Measurements from ENCODE around the gene TPD52L1.
A peak's percentile ranks its signal among the peaks of the same experiment; 100 is the strongest.

TPD52L1 gene

DNA sequence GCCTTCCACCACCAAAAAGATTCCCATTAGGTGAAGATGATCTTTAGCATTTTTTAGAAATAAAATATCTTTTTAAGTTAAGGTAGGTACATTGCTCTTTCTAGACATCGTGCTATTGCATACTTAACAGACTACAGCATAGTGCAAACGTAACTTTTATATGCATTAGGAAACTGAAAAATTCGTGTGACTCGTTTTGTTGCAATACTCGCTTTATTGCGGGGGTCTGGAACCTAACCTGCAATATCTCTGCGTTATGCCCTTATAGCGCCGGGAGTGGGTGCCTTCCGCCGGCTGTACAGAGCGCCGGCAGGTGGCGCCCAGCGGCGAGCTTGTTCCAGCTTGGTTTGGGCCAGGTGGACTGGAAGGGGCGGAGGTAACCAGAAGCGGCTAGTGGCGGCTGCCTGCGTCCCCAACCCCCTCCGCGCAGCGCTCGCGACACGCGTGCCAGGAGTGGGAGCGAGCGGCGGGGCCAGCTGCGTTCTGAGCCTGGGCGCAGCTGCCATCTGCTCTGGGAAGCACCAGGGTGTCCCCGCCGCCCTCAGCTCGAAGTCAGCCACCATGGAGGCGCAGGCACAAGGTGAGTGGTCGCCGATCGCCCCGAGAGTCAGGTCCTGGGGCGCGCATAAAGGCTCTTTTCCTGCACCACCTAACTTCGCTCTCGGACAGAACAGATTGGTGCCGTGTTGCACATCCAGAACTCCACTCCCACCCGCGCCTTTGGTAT is at the start of gene TPD52L1:
TSS of gene TPD52L1 (plus strand) at position 383 of the 727 bp plus-strand sequence. CDS start at position 562, 179 bp downstream.
- H3K4me3 ChIP-seq (ENCODE audit: low read depth, low read length): peak within 1 kb of the TSS; percentile 77
- peaks cover 41% of the 10 kb centered on the region for H3K27me3 ChIP-seq (ENCODE audit: control insufficient read depth, insufficient read depth, low read length)
- no peaks in the 10 kb centered on the region for H3K36me3 ChIP-seq (ENCODE audit: control insufficient read depth, insufficient read depth, low read length)
- H3K4me1 ChIP-seq (ENCODE audit: control insufficient read depth, insufficient read depth, low read length): peaks cover 2% of the 10 kb centered on the region
- H3K27ac ChIP-seq (ENCODE audit: low read depth, low read length): no peak within 1 kb of the TSS
- H3K9me3 ChIP-seq (ENCODE audit: control insufficient read depth, insufficient read depth, low read depth, low read length): no peaks in the 10 kb centered on the region
- H3K9ac ChIP-seq (ENCODE audit: low read length): peak within 1 kb of the TSS; percentile 58

DNA sequence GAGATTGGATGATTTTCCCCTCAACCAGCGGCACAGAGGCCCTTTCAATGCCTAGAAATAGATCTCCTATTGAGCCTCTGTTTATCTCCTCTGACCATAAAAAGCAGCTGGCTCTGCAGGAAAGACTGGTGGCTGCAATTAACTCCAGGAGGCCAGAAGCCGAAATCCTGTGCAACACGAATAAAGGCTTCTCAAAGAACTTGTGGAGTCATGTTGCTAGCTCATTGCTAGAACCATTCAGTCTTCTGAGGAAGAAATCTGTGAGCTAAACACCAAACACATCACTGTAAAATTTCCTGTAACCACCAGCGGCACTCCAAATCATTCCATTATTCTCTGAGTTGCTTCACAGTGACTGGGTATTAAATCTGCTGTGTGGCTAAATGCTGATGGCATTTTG is 49.1 kb upstream of the TPD52L1 start:
- no peak overlapping the region for H3K9ac ChIP-seq (ENCODE audit: low read length)
- H3K36me3 ChIP-seq (ENCODE audit: control insufficient read depth, insufficient read depth, low read length): no peaks in the 10 kb centered on the region
- H3K4me1 ChIP-seq (ENCODE audit: control insufficient read depth, insufficient read depth, low read length): peaks cover 7% of the 10 kb centered on the region
- H3K27ac ChIP-seq (ENCODE audit: low read depth, low read length): no peak overlapping the region
- H3K4me3 ChIP-seq (ENCODE audit: low read depth, low read length): no peak overlapping the region
- peaks cover 9% of the 10 kb centered on the region; the same call in 1 of the 2 replicates for H3K27me3 ChIP-seq (ENCODE audit: control insufficient read depth, insufficient read depth, low read length)
- H3K9me3 ChIP-seq (ENCODE audit: control insufficient read depth, insufficient read depth, low read depth, low read length): 0 out of 2 replicates have a peak, but pooled peaks cover 5% of the 10 kb centered on the region

DNA sequence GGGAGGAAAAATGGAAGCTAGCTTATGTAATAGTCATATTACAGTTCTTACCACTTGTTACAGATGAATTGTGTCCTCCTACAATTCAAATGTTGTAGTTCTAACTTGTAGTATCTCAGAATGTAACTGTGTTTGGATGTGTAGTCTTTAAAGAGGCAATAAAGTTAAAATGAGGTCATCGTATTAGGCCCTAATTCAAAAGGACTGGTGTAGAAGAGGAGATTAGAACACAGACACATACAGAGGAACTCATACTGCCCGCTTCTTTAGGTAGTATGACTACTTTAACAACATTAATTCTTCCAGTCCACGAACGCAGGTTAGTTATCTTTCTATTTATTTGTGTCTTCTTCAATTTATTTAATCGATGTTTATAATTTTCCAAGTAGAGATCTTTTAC is 46.5 kb upstream of the TPD52L1 start:
- Histone ChIP-seq H3K36me3 (ENCODE audit: control insufficient read depth, insufficient read depth, low read length) (no peaks in the 10 kb centered on the region), H3K27ac (ENCODE audit: low read depth, low read length) (no peak overlapping the region), H3K4me3 (ENCODE audit: low read depth, low read length) (no peak overlapping the region), H3K9ac (ENCODE audit: low read length) (no peak overlapping the region), H3K4me1 (ENCODE audit: control insufficient read depth, insufficient read depth, low read length) (peaks cover 7% of the 10 kb centered on the region), H3K27me3 (ENCODE audit: control insufficient read depth, insufficient read depth, low read length) (no peaks in the 10 kb centered on the region), H3K9me3 (ENCODE audit: control insufficient read depth, insufficient read depth, low read depth, low read length) (peaks cover 25% of the 10 kb centered on the region)

GRCh38 chr6:125107896-125108295 is 45.7 kb upstream of the TPD52L1 start:
- Histone ChIP-seq H3K4me3 (ENCODE audit: low read depth, low read length) (no peak overlapping the region), H3K27ac (ENCODE audit: low read depth, low read length) (no peak overlapping the region), H3K27me3 (ENCODE audit: control insufficient read depth, insufficient read depth, low read length) (no peaks in the 10 kb centered on the region), H3K4me1 (ENCODE audit: control insufficient read depth, insufficient read depth, low read length) (peaks cover 7% of the 10 kb centered on the region), H3K9ac (ENCODE audit: low read length) (no peak overlapping the region), H3K36me3 (ENCODE audit: control insufficient read depth, insufficient read depth, low read length) (no peaks in the 10 kb centered on the region), H3K9me3 (ENCODE audit: control insufficient read depth, insufficient read depth, low read depth, low read length) (peaks cover 28% of the 10 kb centered on the region)

DNA sequence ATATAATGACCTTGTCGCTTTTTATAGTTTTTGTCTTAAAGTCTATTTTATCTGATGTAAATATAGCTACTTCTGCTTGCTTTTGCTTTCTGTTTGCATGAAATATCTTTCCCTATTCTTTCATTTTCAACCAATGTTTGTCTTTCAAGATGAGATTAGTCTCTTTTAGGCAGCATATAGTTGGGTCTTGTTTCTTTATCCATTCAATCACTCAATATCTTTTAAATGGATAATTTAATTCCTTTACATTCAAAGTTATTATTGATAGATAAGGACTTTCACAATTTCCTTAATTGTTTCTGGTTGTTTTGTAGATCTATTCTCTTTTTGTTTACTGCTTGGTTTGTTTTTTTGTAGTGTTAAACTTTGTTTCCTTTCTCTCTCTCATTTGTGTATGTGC is 43.5 kb upstream of the TPD52L1 start:
- Histone ChIP-seq H3K36me3 (ENCODE audit: control insufficient read depth, insufficient read depth, low read length) (no peaks in the 10 kb centered on the region), H3K9ac (ENCODE audit: low read length) (no peak overlapping the region)

GRCh38 chr6:125111219-125111983 is 42.2 kb upstream of the TPD52L1 start:
- Histone ChIP-seq H3K27ac (ENCODE audit: low read depth, low read length) (no peak overlapping the region), H3K36me3 (ENCODE audit: control insufficient read depth, insufficient read depth, low read length) (no peaks in the 10 kb centered on the region), H3K4me1 (ENCODE audit: control insufficient read depth, insufficient read depth, low read length) (no peaks in the 10 kb centered on the region), H3K4me3 (ENCODE audit: low read depth, low read length) (no peak overlapping the region), H3K9ac (ENCODE audit: low read length) (no peak overlapping the region), H3K9me3 (ENCODE audit: control insufficient read depth, insufficient read depth, low read depth, low read length) (peaks cover 28% of the 10 kb centered on the region), H3K27me3 (ENCODE audit: control insufficient read depth, insufficient read depth, low read length) (no peaks in the 10 kb centered on the region)

More for the DNA sequence above, 43.5 kb upstream of the TPD52L1 start:
- Histone ChIP-seq H3K27me3 (ENCODE audit: control insufficient read depth, insufficient read depth, low read length) (no peaks in the 10 kb centered on the region), H3K4me3 (ENCODE audit: low read depth, low read length) (no peak overlapping the region), H3K9me3 (ENCODE audit: control insufficient read depth, insufficient read depth, low read depth, low read length) (peaks cover 28% of the 10 kb centered on the region), H3K4me1 (ENCODE audit: control insufficient read depth, insufficient read depth, low read length) (no peaks in the 10 kb centered on the region), H3K27ac (ENCODE audit: low read depth, low read length) (no peak overlapping the region)

DNA sequence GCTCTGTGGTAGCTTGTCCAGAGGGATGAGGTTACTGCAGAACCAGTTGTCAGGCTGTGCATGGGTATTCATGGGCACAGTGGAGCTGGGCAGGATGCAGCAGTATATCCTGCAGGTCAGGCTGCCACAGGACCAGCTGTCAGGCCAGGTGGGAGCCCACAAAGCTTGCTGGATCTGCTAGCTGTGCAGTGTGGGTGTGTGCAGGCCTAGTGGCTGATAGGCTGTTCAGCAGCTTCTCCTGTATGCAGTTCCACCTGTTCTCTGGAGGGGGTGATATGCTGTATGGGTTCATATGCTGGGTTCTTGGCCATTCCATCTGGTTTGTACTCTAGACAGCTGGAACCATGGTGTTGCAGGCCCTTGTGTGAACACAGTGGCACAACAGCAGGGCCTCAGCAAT is 40.6 kb upstream of the TPD52L1 start:
- Histone ChIP-seq H3K27me3 (ENCODE audit: control insufficient read depth, insufficient read depth, low read length) (no peaks in the 10 kb centered on the region), H3K9me3 (ENCODE audit: control insufficient read depth, insufficient read depth, low read depth, low read length) (peaks cover 28% of the 10 kb centered on the region), H3K9ac (ENCODE audit: low read length) (no peak overlapping the region), H3K27ac (ENCODE audit: low read depth, low read length) (no peak overlapping the region), H3K36me3 (ENCODE audit: control insufficient read depth, insufficient read depth, low read length) (no peaks in the 10 kb centered on the region), H3K4me3 (ENCODE audit: low read depth, low read length) (no peak overlapping the region), H3K4me1 (ENCODE audit: control insufficient read depth, insufficient read depth, low read length) (no peaks in the 10 kb centered on the region)

DNA sequence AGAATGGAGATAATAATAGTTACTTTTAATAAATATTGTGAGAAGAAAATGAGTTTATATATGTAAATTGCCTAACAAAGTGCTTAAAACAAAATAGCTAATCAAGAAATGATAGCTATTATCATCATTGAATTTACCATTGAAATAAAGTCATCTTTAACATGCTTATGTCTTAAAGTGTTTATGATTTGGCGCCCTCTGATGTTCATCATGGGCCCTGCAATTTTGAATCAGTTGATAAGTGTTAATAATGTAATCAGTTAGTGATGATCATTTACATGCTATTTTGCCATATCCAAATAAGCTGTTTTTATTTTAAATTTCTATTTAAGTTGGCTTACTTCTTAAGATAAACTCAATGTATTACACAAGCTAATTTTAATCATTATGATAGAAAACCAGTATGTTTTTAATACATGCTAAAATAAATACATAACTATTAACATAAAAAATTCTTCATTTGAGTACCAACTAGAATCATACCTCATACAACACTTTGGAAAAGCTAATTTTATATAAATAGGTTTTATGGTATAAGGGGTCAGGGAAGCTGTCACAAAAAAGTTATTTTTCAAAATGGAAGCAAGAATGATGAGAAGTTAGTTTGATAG is 39.2 kb upstream of the TPD52L1 start:
- no peak overlapping the region for H3K27ac ChIP-seq (ENCODE audit: low read depth, low read length)

DNA sequence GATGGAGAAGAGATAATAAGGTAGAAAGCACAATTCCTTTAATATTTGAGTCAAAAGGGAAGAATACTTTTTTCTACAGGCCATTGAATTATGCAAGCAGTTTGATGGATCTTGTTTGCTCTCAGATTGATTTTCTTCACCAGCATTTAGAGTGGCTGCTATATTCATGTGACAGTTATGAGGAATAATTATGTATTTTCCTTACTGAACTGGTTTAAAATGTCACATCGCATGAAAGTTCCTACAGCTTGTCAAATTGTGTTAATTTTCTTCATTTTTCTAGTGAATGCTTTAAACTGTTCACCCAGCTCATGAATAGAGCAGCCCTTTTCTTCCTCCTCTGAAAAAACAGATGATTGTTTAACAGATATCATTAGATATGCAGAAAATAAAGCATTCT is 37.4 kb upstream of the TPD52L1 start:
- no peaks in the 10 kb centered on the region for H3K4me1 ChIP-seq (ENCODE audit: control insufficient read depth, insufficient read depth, low read length)
- no peaks in the 10 kb centered on the region for H3K36me3 ChIP-seq (ENCODE audit: control insufficient read depth, insufficient read depth, low read length)
- no peak overlapping the region for H3K9ac ChIP-seq (ENCODE audit: low read length)
- H3K27me3 ChIP-seq (ENCODE audit: control insufficient read depth, insufficient read depth, low read length): no peaks in the 10 kb centered on the region
- no peak overlapping the region for H3K27ac ChIP-seq (ENCODE audit: low read depth, low read length)
- no peak overlapping the region for H3K4me3 ChIP-seq (ENCODE audit: low read depth, low read length)
- H3K9me3 ChIP-seq (ENCODE audit: control insufficient read depth, insufficient read depth, low read depth, low read length): peaks cover 8% of the 10 kb centered on the region

More for the DNA sequence above, 39.2 kb upstream of the TPD52L1 start:
- H3K9me3 ChIP-seq (ENCODE audit: control insufficient read depth, insufficient read depth, low read depth, low read length): peaks cover 24% of the 10 kb centered on the region
- no peaks in the 10 kb centered on the region for H3K4me1 ChIP-seq (ENCODE audit: control insufficient read depth, insufficient read depth, low read length)
- H3K9ac ChIP-seq (ENCODE audit: low read length): no peak overlapping the region
- no peaks in the 10 kb centered on the region for H3K36me3 ChIP-seq (ENCODE audit: control insufficient read depth, insufficient read depth, low read length)
- no peaks in the 10 kb centered on the region for H3K27me3 ChIP-seq (ENCODE audit: control insufficient read depth, insufficient read depth, low read length)
- H3K4me3 ChIP-seq (ENCODE audit: low read depth, low read length): no peak overlapping the region

GRCh38 chr6:125116710-125117109 is 36.9 kb upstream of the TPD52L1 start:
- Histone ChIP-seq H3K9me3 (ENCODE audit: control insufficient read depth, insufficient read depth, low read depth, low read length) (peaks cover 3% of the 10 kb centered on the region; the same call in 1 of the 2 replicates), H3K9ac (ENCODE audit: low read length) (no peak overlapping the region), H3K36me3 (ENCODE audit: control insufficient read depth, insufficient read depth, low read length) (no peaks in the 10 kb centered on the region), H3K27ac (ENCODE audit: low read depth, low read length) (no peak overlapping the region), H3K27me3 (ENCODE audit: control insufficient read depth, insufficient read depth, low read length) (no peaks in the 10 kb centered on the region), H3K4me1 (ENCODE audit: control insufficient read depth, insufficient read depth, low read length) (no peaks in the 10 kb centered on the region), H3K4me3 (ENCODE audit: low read depth, low read length) (no peak overlapping the region)

DNA sequence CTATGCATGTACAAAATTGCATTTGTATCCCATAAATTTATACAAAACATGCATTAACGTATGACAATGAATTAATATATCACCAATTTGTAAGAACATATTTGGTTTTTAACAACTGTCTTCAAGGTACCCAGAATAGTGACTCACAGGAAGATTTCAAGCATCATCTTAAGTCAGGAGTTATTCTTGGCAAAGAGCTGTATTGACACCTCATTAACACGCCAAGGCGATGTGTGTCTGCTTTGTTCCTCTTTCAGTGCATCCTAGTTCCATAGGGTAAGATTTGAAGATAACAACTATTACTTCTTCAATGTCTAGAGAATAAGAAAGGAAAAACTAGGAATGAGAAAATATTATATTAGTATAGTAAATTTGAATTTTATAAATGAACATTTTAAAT is 35.8 kb upstream of the TPD52L1 start:
- H3K4me3 ChIP-seq (ENCODE audit: low read depth, low read length): no peak overlapping the region
- no peak overlapping the region for H3K27ac ChIP-seq (ENCODE audit: low read depth, low read length)
- H3K27me3 ChIP-seq (ENCODE audit: control insufficient read depth, insufficient read depth, low read length): no peaks in the 10 kb centered on the region
- H3K9me3 ChIP-seq (ENCODE audit: control insufficient read depth, insufficient read depth, low read depth, low read length): peaks cover under 1% of the 10 kb centered on the region; the same call in 1 of the 2 replicates
- no peak overlapping the region for H3K9ac ChIP-seq (ENCODE audit: low read length)
- no peaks in the 10 kb centered on the region for H3K36me3 ChIP-seq (ENCODE audit: control insufficient read depth, insufficient read depth, low read length)
- no peaks in the 10 kb centered on the region for H3K4me1 ChIP-seq (ENCODE audit: control insufficient read depth, insufficient read depth, low read length)

All from HUES6 (cell line).